Measurements from ENCODE around the gene KIAA0513.
"Not testable (repeated sequence)": the region's sequence is repeated elsewhere in the genome, so short reads cannot be mapped to it uniquely, and the experiment has no call there.

Gene KIAA0513

GRCh38 chr16:85113168-85113733 lies 85.7 kb downstream of the KIAA0513 start:
- DNase-seq (ENCODE audit: low spot score): no peak

GRCh38 chr16:85113913-85114312 lies 86.3 kb downstream of the KIAA0513 start:
- no peak for DNase-seq (ENCODE audit: low spot score)

GRCh38 chr16:85114909-85115567 lies 87.4 kb downstream of the KIAA0513 start:
- DNase-seq (ENCODE audit: low spot score): peak; percentile 89

- DNase-seq (ENCODE audit: low spot score): no peak
Measured at GRCh38 chr16:85117418-85117817, 89.8 kb downstream of the KIAA0513 start.

- DNase-seq (ENCODE audit: low spot score): peak; percentile 88
Measured at GRCh38 chr16:85120006-85120340, 92.4 kb downstream of the KIAA0513 start.

- DNase-seq (ENCODE audit: low spot score): not testable (repeated sequence)
Measured at GRCh38 chr16:85123441-85123840, 95.8 kb downstream of the KIAA0513 start.

GRCh38 chr16:85123891-85124635 lies 96.5 kb downstream of the KIAA0513 start:
- DNase-seq (ENCODE audit: low spot score): no peak

- no peak for DNase-seq (ENCODE audit: low spot score)
Measured at GRCh38 chr16:85124636-85125346, 97.2 kb downstream of the KIAA0513 start.

- DNase-seq (ENCODE audit: low spot score): peak; percentile 96
Measured at GRCh38 chr16:85125570-85126393, 98.2 kb downstream of the KIAA0513 start.

- DNase-seq (ENCODE audit: low spot score): no peak
Measured at GRCh38 chr16:85126394-85126704, 98.8 kb downstream of the KIAA0513 start.

GRCh38 chr16:85126705-85127378 lies 99.2 kb downstream of the KIAA0513 start:
- DNase-seq (ENCODE audit: low spot score): peak; percentile 97

- DNase-seq (ENCODE audit: low spot score): no peak
Measured at GRCh38 chr16:85127379-85127723, 99.8 kb downstream of the KIAA0513 start.

- no peak for DNase-seq (ENCODE audit: low spot score)
Measured at GRCh38 chr16:85128079-85128837, 100.7 kb downstream of the KIAA0513 start.

- no peak for DNase-seq (ENCODE audit: low spot score)
Measured at GRCh38 chr16:85129876-85130704, 102.5 kb downstream of the KIAA0513 start.

GRCh38 chr16:85130705-85131028 lies 103.1 kb downstream of the KIAA0513 start:
- DNase-seq (ENCODE audit: low spot score): no peak

- no peak for DNase-seq (ENCODE audit: low spot score)
Measured at GRCh38 chr16:85132456-85133289, 105.1 kb downstream of the KIAA0513 start.

GRCh38 chr16:85133290-85133599 lies 105.7 kb downstream of the KIAA0513 start:
- DNase-seq (ENCODE audit: low spot score): no peak

- no peak for DNase-seq (ENCODE audit: low spot score)
Measured at GRCh38 chr16:85134076-85134788, 106.6 kb downstream of the KIAA0513 start.

- no peak for DNase-seq (ENCODE audit: low spot score)
Measured at GRCh38 chr16:85134789-85135142, 107.2 kb downstream of the KIAA0513 start.

All from cerebellar cortex (tissue), 1 donor.